WTC11 (cell line): ENCODE measurements around the gene GRAP2.

Experiments used
- ATF3 ChIP-seq: sonication (generic); formaldehyde crosslinking; conservative IDR thresholded peaks from 2 replicates; pipeline ENCODE4 v1.8.1; 2022; ENCODE audit warnings: mild to moderate bottlenecking, missing genetic modification reagents
- CREB1 ChIP-seq: sonication (generic); formaldehyde crosslinking; IDR thresholded peaks from 2 replicates; pipeline ENCODE4 v1.8.0; 2023; ENCODE audit warnings: mild to moderate bottlenecking, missing genetic modification reagents
- CTCF ChIP-seq: fragments of 200-600 bp; IDR thresholded peaks from 2 replicates; pipeline ENCODE4 v1.8.0; 2022; ENCODE audit warnings: antibody characterized with exemption
- FOXP1 ChIP-seq: sonication (generic); formaldehyde crosslinking; IDR thresholded peaks from 2 replicates; pipeline ENCODE4 v1.8.0; 2022; ENCODE audit warnings: missing genetic modification reagents, mild to moderate bottlenecking, moderate library complexity, borderline replicate concordance
- NR2C2 ChIP-seq: sonication (generic); formaldehyde crosslinking; IDR thresholded peaks from 2 replicates; pipeline ENCODE4 v1.8.0; 2022; ENCODE audit warnings: mild to moderate bottlenecking, missing genetic modification reagents
- RELA ChIP-seq: sonication (generic); formaldehyde crosslinking; IDR thresholded peaks from 2 replicates; pipeline ENCODE4 v1.8.1; 2022; ENCODE audit warnings: missing genetic modification reagents, mild to moderate bottlenecking, borderline replicate concordance
- SP1 ChIP-seq: sonication (generic); formaldehyde crosslinking; conservative IDR thresholded peaks from 2 replicates; pipeline ENCODE4 v1.8.1; 2022; ENCODE audit warnings: missing genetic modification reagents
- STAT6 ChIP-seq: sonication (generic); formaldehyde crosslinking; conservative IDR thresholded peaks from 2 replicates; pipeline ENCODE4 v1.8.1; 2023; ENCODE audit warnings: mild to moderate bottlenecking, low read depth, missing genetic modification reagents, moderate library complexity
- TEAD4 ChIP-seq: sonication (generic); formaldehyde crosslinking; IDR thresholded peaks from 2 replicates; pipeline ENCODE4 v1.8.0; 2022; ENCODE audit warnings: mild to moderate bottlenecking, missing genetic modification reagents
- ZSCAN18 ChIP-seq: fragments of 250-450 bp; sonication (Bioruptor Pico); IDR thresholded peaks from 2 replicates; pipeline ENCODE4 v2.1.2; 2022; ENCODE audit warnings: mild to moderate bottlenecking, moderate library complexity
- TF ChIP-seq, protein P1 (sequence below): sonication (generic); formaldehyde crosslinking; IDR thresholded peaks from 2 replicates; pipeline ENCODE4 v1.8.0; 2022; ENCODE audit warnings: mild to moderate bottlenecking, missing genetic modification reagents

DNA sequence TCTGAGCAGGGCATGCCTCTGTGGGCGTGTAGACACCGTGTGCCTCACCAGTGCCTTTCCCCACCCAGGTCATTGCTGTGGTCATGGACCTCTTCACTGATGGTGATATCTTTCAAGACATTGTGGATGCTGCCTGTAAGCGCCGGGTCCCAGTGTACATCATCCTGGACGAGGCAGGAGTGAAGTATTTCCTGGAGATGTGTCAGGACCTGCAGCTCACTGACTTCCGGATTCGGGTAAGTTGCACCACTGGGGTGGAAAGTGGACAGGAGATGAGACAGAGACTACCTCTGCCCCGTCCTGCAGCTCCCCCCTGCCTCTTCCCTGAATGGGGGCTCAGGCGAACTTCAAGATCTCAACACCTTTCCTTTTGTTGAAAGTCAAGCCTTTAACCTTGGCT is 118.2 kb downstream of the GRAP2 start:
- no peak for TF ChIP-seq RELA (CRISPR knock-in tag)
- TF ChIP-seq CTCF, result no peak
- no peak for TF ChIP-seq ATF3
- no peak for TF ChIP-seq ZSCAN18
- TF ChIP-seq FOXP1 (CRISPR knock-in tag), result no peak
- TF ChIP-seq, protein P1, sequence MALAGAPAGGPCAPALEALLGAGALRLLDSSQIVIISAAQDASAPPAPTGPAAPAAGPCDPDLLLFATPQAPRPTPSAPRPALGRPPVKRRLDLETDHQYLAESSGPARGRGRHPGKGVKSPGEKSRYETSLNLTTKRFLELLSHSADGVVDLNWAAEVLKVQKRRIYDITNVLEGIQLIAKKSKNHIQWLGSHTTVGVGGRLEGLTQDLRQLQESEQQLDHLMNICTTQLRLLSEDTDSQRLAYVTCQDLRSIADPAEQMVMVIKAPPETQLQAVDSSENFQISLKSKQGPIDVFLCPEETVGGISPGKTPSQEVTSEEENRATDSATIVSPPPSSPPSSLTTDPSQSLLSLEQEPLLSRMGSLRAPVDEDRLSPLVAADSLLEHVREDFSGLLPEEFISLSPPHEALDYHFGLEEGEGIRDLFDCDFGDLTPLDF (CRISPR knock-in tag), result no peak
- no peak for TF ChIP-seq CREB1 (CRISPR knock-in tag)
- no peak for TF ChIP-seq STAT6 (CRISPR knock-in tag)
- TF ChIP-seq TEAD4, result no peak
- no peak for TF ChIP-seq NR2C2 (CRISPR knock-in tag)
- TF ChIP-seq SP1 (CRISPR knock-in tag), result no peak
